ENCODE results near the gene NOX3. TPM values are rescaled to one million over a fixed set of nuclear protein-coding genes. Genes with fewer than 3 reads are reported as not detected.
A peak's percentile ranks its signal among the peaks of the same experiment; 100 is the strongest.

The NOX3 gene
- total RNA-seq, 2 donors from 2014 or later = not detected

GRCh38 chr6:155436981-155437749 lies 18.5 kb downstream of the NOX3 start:
- Mint-ChIP-seq H3K27me3 (peaks cover 31% of the 10 kb centered on the region), H3K27ac (no peak overlapping the region), H3K36me3 (ENCODE audit: low read depth) (no peaks in the 10 kb centered on the region), H3K4me1 (no peaks in the 10 kb centered on the region), H3K4me3 (no peak overlapping the region)
- H3K9me3 ChIP-seq (ENCODE audit: control insufficient read depth, low read length, poor library complexity, severe bottlenecking) = no peaks in the 10 kb centered on the region
- DNase-seq (no peak), ATAC-seq (no peak)

GRCh38 chr6:155434829-155435423 lies 20.7 kb downstream of the NOX3 start:
- no peaks in the 10 kb centered on the region for H3K4me1 Mint-ChIP-seq
- no peaks in the 10 kb centered on the region for H3K36me3 Mint-ChIP-seq (ENCODE audit: low read depth)
- H3K27ac Mint-ChIP-seq = no peak overlapping the region
- ATAC-seq (no peak), DNase-seq (no peak)
- no peak overlapping the region for H3K4me3 Mint-ChIP-seq
- H3K9me3 ChIP-seq (ENCODE audit: control insufficient read depth, low read length, poor library complexity, severe bottlenecking) = no peaks in the 10 kb centered on the region
- H3K27me3 Mint-ChIP-seq = peaks cover 19% of the 10 kb centered on the region

GRCh38 chr6:155434096-155434495 lies 21.5 kb downstream of the NOX3 start:
- ATAC-seq (no peak), DNase-seq (no peak)
- Mint-ChIP-seq H3K27me3 (peaks cover 12% of the 10 kb centered on the region), H3K27ac (no peak overlapping the region), H3K4me3 (no peak overlapping the region), H3K36me3 (ENCODE audit: low read depth) (no peaks in the 10 kb centered on the region), H3K4me1 (no peaks in the 10 kb centered on the region)
- H3K9me3 ChIP-seq (ENCODE audit: control insufficient read depth, low read length, poor library complexity, severe bottlenecking) = no peaks in the 10 kb centered on the region

- Mint-ChIP-seq H3K27ac (no peak overlapping the region), H3K27me3 (no peaks in the 10 kb centered on the region), H3K36me3 (ENCODE audit: low read depth) (no peaks in the 10 kb centered on the region), H3K4me1 (no peaks in the 10 kb centered on the region), H3K4me3 (no peak overlapping the region)
- ATAC-seq (no peak), DNase-seq (no peak)
- no peaks in the 10 kb centered on the region for H3K9me3 ChIP-seq (ENCODE audit: control insufficient read depth, low read length, poor library complexity, severe bottlenecking)
These were observed 23.3 kb downstream of the NOX3 start for GRCh38 chr6:155432293-155432692.

- no peak for ATAC-seq
- DNase-seq = no peak
- no peaks in the 10 kb centered on the region for H3K36me3 Mint-ChIP-seq (ENCODE audit: low read depth)
- H3K4me3 Mint-ChIP-seq = no peak overlapping the region
- no peaks in the 10 kb centered on the region for H3K27me3 Mint-ChIP-seq
- H3K4me1 Mint-ChIP-seq = no peaks in the 10 kb centered on the region
- no peak overlapping the region for H3K27ac Mint-ChIP-seq
- no peaks in the 10 kb centered on the region for H3K9me3 ChIP-seq (ENCODE audit: control insufficient read depth, low read length, poor library complexity, severe bottlenecking)
These were observed 26.2 kb downstream of the NOX3 start for GRCh38 chr6:155429321-155429893.

GRCh38 chr6:155426408-155426945 lies 29.2 kb downstream of the NOX3 start:
- no peak for ATAC-seq
- DNase-seq = no peak
- Mint-ChIP-seq H3K4me1 (no peaks in the 10 kb centered on the region), H3K4me3 (no peak overlapping the region), H3K27ac (no peak overlapping the region), H3K27me3 (no peaks in the 10 kb centered on the region), H3K36me3 (ENCODE audit: low read depth) (no peaks in the 10 kb centered on the region)
- H3K9me3 ChIP-seq (ENCODE audit: control insufficient read depth, low read length, poor library complexity, severe bottlenecking) = no peaks in the 10 kb centered on the region

GRCh38 chr6:155424181-155424580 lies 31.5 kb downstream of the NOX3 start:
- H3K9me3 ChIP-seq (ENCODE audit: control insufficient read depth, low read length, poor library complexity, severe bottlenecking) = no peaks in the 10 kb centered on the region
- H3K27me3 Mint-ChIP-seq = no peaks in the 10 kb centered on the region
- H3K4me1 Mint-ChIP-seq = peaks cover 8% of the 10 kb centered on the region
- DNase-seq (no peak), ATAC-seq (no peak)
- no peaks in the 10 kb centered on the region for H3K36me3 Mint-ChIP-seq (ENCODE audit: low read depth)
- no peak overlapping the region for H3K27ac Mint-ChIP-seq
- no peak overlapping the region for H3K4me3 Mint-ChIP-seq

- H3K36me3 Mint-ChIP-seq (ENCODE audit: low read depth) = no peaks in the 10 kb centered on the region
- no peak for ATAC-seq
- no peak for DNase-seq
- peaks cover 22% of the 10 kb centered on the region for H3K4me1 Mint-ChIP-seq
- no peaks in the 10 kb centered on the region for H3K9me3 ChIP-seq (ENCODE audit: control insufficient read depth, low read length, poor library complexity, severe bottlenecking)
- no peak overlapping the region for H3K27ac Mint-ChIP-seq
- H3K27me3 Mint-ChIP-seq = no peaks in the 10 kb centered on the region
- H3K4me3 Mint-ChIP-seq = no peak overlapping the region
These were observed 33.0 kb downstream of the NOX3 start for GRCh38 chr6:155422635-155423034.

GRCh38 chr6:155420492-155420891 lies 35.1 kb downstream of the NOX3 start:
- DNase-seq (no peak), ATAC-seq (no peak)
- Mint-ChIP-seq H3K4me3 (no peak overlapping the region), H3K27me3 (no peaks in the 10 kb centered on the region), H3K36me3 (ENCODE audit: low read depth) (no peaks in the 10 kb centered on the region), H3K27ac (peak overlapping the region; percentile 99), H3K4me1 (peaks cover 25% of the 10 kb centered on the region)
- no peaks in the 10 kb centered on the region for H3K9me3 ChIP-seq (ENCODE audit: control insufficient read depth, low read length, poor library complexity, severe bottlenecking)

- DNase-seq = no peak
- Mint-ChIP-seq H3K27ac (peak overlapping the region; percentile 99), H3K4me3 (peak overlapping the region; percentile 70), H3K36me3 (ENCODE audit: low read depth) (no peaks in the 10 kb centered on the region), H3K27me3 (no peaks in the 10 kb centered on the region), H3K4me1 (peaks cover 25% of the 10 kb centered on the region)
- ATAC-seq = no peak
- no peaks in the 10 kb centered on the region for H3K9me3 ChIP-seq (ENCODE audit: control insufficient read depth, low read length, poor library complexity, severe bottlenecking)
These were observed 36.5 kb downstream of the NOX3 start for GRCh38 chr6:155419161-155419560.

- Mint-ChIP-seq H3K27ac (peak overlapping the region; percentile 99), H3K27me3 (no peaks in the 10 kb centered on the region), H3K36me3 (ENCODE audit: low read depth) (no peaks in the 10 kb centered on the region), H3K4me1 (peaks cover 25% of the 10 kb centered on the region), H3K4me3 (peak overlapping the region; percentile 90)
- no peaks in the 10 kb centered on the region for H3K9me3 ChIP-seq (ENCODE audit: control insufficient read depth, low read length, poor library complexity, severe bottlenecking)
- DNase-seq (peak in 2 of 3 donors; percentile 31 to 55), ATAC-seq (peak; percentile 84)
These were observed 37.5 kb downstream of the NOX3 start for GRCh38 chr6:155418017-155418761.

- no peaks in the 10 kb centered on the region for H3K9me3 ChIP-seq (ENCODE audit: control insufficient read depth, low read length, poor library complexity, severe bottlenecking)
- no peak for ATAC-seq
- Mint-ChIP-seq H3K4me1 (peaks cover 25% of the 10 kb centered on the region), H3K4me3 (peak overlapping the region; percentile 90), H3K36me3 (ENCODE audit: low read depth) (no peaks in the 10 kb centered on the region), H3K27me3 (no peaks in the 10 kb centered on the region), H3K27ac (peak overlapping the region; percentile 99)
- no peak for DNase-seq
These were observed 38.2 kb downstream of the NOX3 start for GRCh38 chr6:155417454-155417853.

- no peak for DNase-seq
- Mint-ChIP-seq H3K27me3 (no peaks in the 10 kb centered on the region), H3K27ac (peak overlapping the region; percentile 57), H3K36me3 (ENCODE audit: low read depth) (no peaks in the 10 kb centered on the region), H3K4me3 (no peak overlapping the region), H3K4me1 (peaks cover 25% of the 10 kb centered on the region)
- H3K9me3 ChIP-seq (ENCODE audit: control insufficient read depth, low read length, poor library complexity, severe bottlenecking) = no peaks in the 10 kb centered on the region
- no peak for ATAC-seq
These were observed 39.7 kb downstream of the NOX3 start for GRCh38 chr6:155415953-155416352.
